SK-N-SH (cell line): Measurements from ENCODE around the gene ZNF182. TPM values are rescaled to one million over a fixed set of nuclear protein-coding genes. Genes with fewer than 3 reads are reported as not detected.

Experiments used
- CTCF ChIA-PET: fragments of 300-600, 350-600 bp; formaldehyde crosslinking; extraction: SDS; loops from one replicate; lab custom pipeline; 2021; lab: Yijun Ruan, JAX
- POLR2A ChIA-PET: fragments of 350-600 bp; sonication (Branson Sonifier 250); formaldehyde crosslinking; extraction: SDS; loops from one replicate; lab custom pipeline; 2020; ENCODE audit warnings: antibody characterized with exemption, inconsistent platforms; lab: Yijun Ruan, JAX
- DNase-seq: peaks from one replicate; pipeline ENCODE4 v3.0.0; 2012
- H2AFZ ChIP-seq: fragments of 200-600 bp; sonication (generic); 2 replicates; pipeline ENCODE4 v1.8.1; 2016; ENCODE audit warnings: antibody characterized with exemption, mild to moderate bottlenecking, low read depth
- H3F3A ChIP-seq: fragments of 200-600 bp; sonication (generic); replicated peaks from 2 replicates; pipeline ENCODE3; 2016; ENCODE audit warnings: antibody characterized with exemption, mild to moderate bottlenecking; ENCODE audit not compliant: insufficient read depth
- H3K27ac ChIP-seq, 2 experiments: fragments of 200-500 bp in 1 of 2; fragments of 200-600 bp in 1 of 2; sonication (Bioruptor generic) in 1 of 2; sonication (generic), shearing (Covaris generic) in 1 of 2; 2 replicates each; pipeline versions ENCODE4 v1.5.1 to v1.6.1; 2014 to 2016; ENCODE audit warnings: low read depth in 2 of 2, inconsistent platforms in 1 of 2, low read length in 1 of 2, mild to moderate bottlenecking in 1 of 2, mixed read lengths in 1 of 2
- H3K27me3 ChIP-seq: fragments of 200-600 bp; sonication (generic), shearing (Covaris generic); 2 replicates; pipeline ENCODE4 v1.6.1; 2016; ENCODE audit warnings: mixed run types; ENCODE audit not compliant: insufficient read depth
- H3K36me3 ChIP-seq, 2 experiments: fragments of 200-500 bp in 1 of 2; fragments of 200-600 bp in 1 of 2; sonication (Bioruptor generic) in 1 of 2; sonication (generic) in 1 of 2; replicated peaks in 1 of 2; 2 replicates each; pipeline versions ENCODE3 to v1.5.1; 2014 to 2016; ENCODE audit warnings: low read length in 1 of 2, mild to moderate bottlenecking in 1 of 2; ENCODE audit not compliant: insufficient read depth in 2 of 2, control insufficient read depth in 1 of 2
- H3K4me1 ChIP-seq, 2 experiments: fragments of 200-500 bp in 1 of 2; fragments of 200-600 bp in 1 of 2; sonication (Bioruptor generic) in 1 of 2; sonication (generic), shearing (Covaris generic) in 1 of 2; 2 replicates each; pipeline versions ENCODE4 v1.5.1 to v1.6.1; 2014 to 2016; ENCODE audit warnings: low read depth in 1 of 2, low read length in 1 of 2, mixed run types in 1 of 2; ENCODE audit not compliant: insufficient read depth in 2 of 2, control insufficient read depth in 1 of 2
- H3K4me2 ChIP-seq: fragments of 200-600 bp; sonication (generic), shearing (Covaris generic); 2 replicates; pipeline ENCODE4 v1.6.1; 2017; ENCODE audit warnings: mixed run types
- H3K4me3 ChIP-seq, 2 experiments: fragments of 200-500 bp in 1 of 2; fragments of 200-600 bp in 1 of 2; sonication (Bioruptor generic) in 1 of 2; sonication (generic), shearing (Covaris generic) in 1 of 2; 2 replicates each; pipeline versions ENCODE4 v1.5.1 to v1.8.1; 2014 to 2016; ENCODE audit warnings: low read depth in 2 of 2, inconsistent platforms in 1 of 2, low read length in 1 of 2, mild to moderate bottlenecking in 1 of 2, mixed read lengths in 1 of 2, moderate library complexity in 1 of 2
- H3K79me2 ChIP-seq: fragments of 200-600 bp; sonication (generic); 2 replicates; pipeline ENCODE4 v1.8.1; 2017; ENCODE audit warnings: mild to moderate bottlenecking; ENCODE audit not compliant: insufficient read depth
- H3K9ac ChIP-seq: fragments of 200-600 bp; sonication (generic); 2 replicates; pipeline ENCODE4 v1.6.1; 2017; ENCODE audit warnings: mixed run types
- H3K9me2 ChIP-seq: fragments of 200-600 bp; sonication (generic); 2 replicates; pipeline ENCODE4 v1.6.1; 2017; ENCODE audit warnings: mixed run types
- H3K9me3 ChIP-seq: fragments of 200-600 bp; sonication (generic); 2 replicates; pipeline ENCODE4 v1.6.1; 2017; ENCODE audit warnings: mixed run types, mild to moderate bottlenecking, moderate library complexity
- H4K20me1 ChIP-seq: fragments of 200-600 bp; sonication (generic); 2 replicates; pipeline ENCODE4 v1.6.1; 2017; ENCODE audit warnings: mild to moderate bottlenecking, mixed run types; ENCODE audit not compliant: insufficient read depth
- ELF1 ChIP-seq: IDR thresholded peaks from 2 replicates; pipeline ENCODE4 v1.4.0; 2012
- EZH2phosphoT487 ChIP-seq: fragments of 200-600 bp; sonication (generic); IDR thresholded peaks from 2 replicates; pipeline ENCODE4 v1.6.1; 2017; ENCODE audit warnings: low read depth, mixed run types, mild to moderate bottlenecking, antibody characterized with exemption, moderate library complexity, borderline replicate concordance
- FOSL2 ChIP-seq: IDR thresholded peaks from 2 replicates; pipeline ENCODE4 v1.4.0; 2012; ENCODE audit warnings: low read depth, mild to moderate bottlenecking, moderate library complexity, borderline replicate concordance
- FOXM1 ChIP-seq: IDR thresholded peaks from 2 replicates; pipeline ENCODE4 v1.4.0; 2012; ENCODE audit warnings: low read depth, mild to moderate bottlenecking
- GABPA ChIP-seq: IDR thresholded peaks from 2 replicates; pipeline ENCODE4 v1.4.0; 2012; ENCODE audit warnings: low read depth, mild to moderate bottlenecking
- MAX ChIP-seq: IDR thresholded peaks from 2 replicates; pipeline ENCODE4 v1.4.0; 2012; ENCODE audit warnings: low read depth
- MEF2A ChIP-seq: IDR thresholded peaks from 2 replicates; pipeline ENCODE4 v1.4.0; 2012; ENCODE audit warnings: low read depth, borderline replicate concordance
- MXI1 ChIP-seq: IDR thresholded peaks from 2 replicates; pipeline ENCODE4 v1.6.1; 2012; ENCODE audit warnings: mild to moderate bottlenecking, low read depth, low read length, improper control_type of control experiment
- NFIC ChIP-seq: IDR thresholded peaks from 2 replicates; pipeline ENCODE4 v1.4.0; 2012; ENCODE audit warnings: borderline replicate concordance
- NRF1 ChIP-seq: IDR thresholded peaks from 2 replicates; pipeline ENCODE4 v1.6.1; 2012; ENCODE audit warnings: low read depth, mild to moderate bottlenecking, low read length
- POLR2AphosphoS5 ChIP-seq: IDR thresholded peaks from 2 replicates; pipeline ENCODE4 v1.6.1; 2012; ENCODE audit warnings: low read depth, low read length
- REST ChIP-seq: IDR thresholded peaks from 2 replicates; pipeline ENCODE4 v1.6.1; 2012; ENCODE audit warnings: mild to moderate bottlenecking, low read depth, low read length, moderate library complexity
- RFX5 ChIP-seq: IDR thresholded peaks from 2 replicates; pipeline ENCODE4 v1.6.1; 2012; ENCODE audit warnings: mild to moderate bottlenecking, improper control_type of control experiment, low read length
- RXRA ChIP-seq: IDR thresholded peaks from 2 replicates; pipeline ENCODE4 v1.4.0; 2012; ENCODE audit warnings: low read depth, mild to moderate bottlenecking, borderline replicate concordance
- SIN3A ChIP-seq: IDR thresholded peaks from 2 replicates; pipeline ENCODE4 v1.6.1; 2012; ENCODE audit warnings: low read depth, mild to moderate bottlenecking, low read length, moderate library complexity, borderline replicate concordance
- SMC3 ChIP-seq: IDR thresholded peaks from 2 replicates; pipeline ENCODE4 v1.6.1; 2012; ENCODE audit warnings: low read depth, low read length, improper control_type of control experiment
- TAF1 ChIP-seq: IDR thresholded peaks from 2 replicates; pipeline ENCODE4 v1.6.1; 2012; ENCODE audit warnings: low read depth, mild to moderate bottlenecking, low read length, moderate library complexity, borderline replicate concordance
- TCF12 ChIP-seq: IDR thresholded peaks from 2 replicates; pipeline ENCODE4 v1.4.0; 2012
- USF2 ChIP-seq: fragments of 150-350 bp; IDR thresholded peaks from 2 replicates; pipeline ENCODE4 v1.6.1; 2017; ENCODE audit warnings: antibody characterized with exemption, low read length, low read depth, borderline replicate concordance
- YY1 ChIP-seq: IDR thresholded peaks from 2 replicates; pipeline ENCODE4 v1.4.0; 2012; ENCODE audit warnings: low read depth, mild to moderate bottlenecking
- WGBS: methylation state at CpG from one replicate; pipeline ENCODE4 v1.1.6; 2017; ENCODE audit warnings: low lambda C conversion rate; 5-methylcytosine and 5-hydroxymethylcytosine counted together
- polyA plus RNA-seq, 3 experiments: library from polyadenylated mRNA; depleted of rRNA; stranded (reverse); fragments of >200 nt; gene quantifications; 2 replicates each; pipeline ENCODE4 v1.2.3, GENCODE V29; 2012
- TF ChIP-seq, protein P1 (sequence below): IDR thresholded peaks from 2 replicates; pipeline ENCODE4 v1.4.0; 2012; ENCODE audit warnings: low read depth, borderline replicate concordance
- TF ChIP-seq, protein P2 (sequence below): IDR thresholded peaks from 2 replicates; pipeline ENCODE4 v1.4.0; 2012; ENCODE audit warnings: low read depth, borderline replicate concordance
- TF ChIP-seq, protein P3 (sequence below): fragments of 200-600 bp; sonication (generic); IDR thresholded peaks from 2 replicates; pipeline ENCODE4 v1.6.1; 2017; ENCODE audit warnings: antibody characterized with exemption, mild to moderate bottlenecking, moderate library complexity

The ZNF182 gene
- 2.1 and 2.6 TPM in 2 replicates for polyA plus RNA-seq (2012; rRNA removed)
- polyA plus RNA-seq (2012; cell fraction: cytosol; rRNA removed), result 2.3 and 2.7 TPM in 2 replicates
- polyA plus RNA-seq (2012; cell fraction: nucleus; rRNA removed), result 4.6 and 7.7 TPM in 2 replicates

DNA sequence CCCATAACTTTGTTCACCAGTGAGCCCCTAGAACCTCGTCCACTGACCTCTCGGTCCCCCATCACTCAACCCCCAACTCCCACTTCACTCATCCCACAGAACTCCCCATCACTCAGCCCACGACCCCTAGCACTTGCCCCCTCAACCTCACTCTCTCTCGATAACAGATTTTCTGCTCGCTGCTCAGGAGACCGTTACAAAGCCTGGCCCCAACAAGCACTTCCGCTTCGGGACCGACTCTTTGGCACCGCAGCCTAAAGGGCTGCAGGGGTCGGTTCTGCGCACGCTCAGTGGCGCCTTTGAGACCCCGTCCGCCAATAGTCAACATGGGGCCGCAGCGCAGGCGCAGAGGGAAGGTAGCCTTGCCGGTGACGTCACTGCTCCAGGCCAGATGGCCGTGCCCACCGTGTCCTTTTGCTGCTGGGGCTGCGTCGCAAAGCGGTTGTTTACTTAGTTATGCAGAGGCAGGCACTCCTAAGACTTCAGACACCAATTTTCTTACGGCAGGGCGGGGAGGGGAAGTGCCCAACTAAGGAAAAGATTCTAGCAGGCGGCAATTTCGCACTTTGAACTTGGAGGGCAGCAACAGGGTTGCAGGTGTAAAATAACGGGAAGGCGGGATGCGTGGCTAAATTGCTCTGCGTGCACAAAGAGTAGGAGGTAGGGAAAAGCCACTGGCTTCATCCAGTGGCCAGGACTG is at the start of gene ZNF182:
TSS of gene ZNF182 (minus strand) at position 232 of the 700 bp plus-strand sequence. CDS start 1,380 bp downstream, outside the sequence.
- Histone ChIP-seq H3K9ac (peak within 1 kb of the TSS; percentile 72), H3K4me1 (peaks cover 0 to 7% of the 10 kb centered on the region in 2 experiments; a peak in 2 of 4 replicates), H2AFZ (peak within 1 kb of the TSS; percentile 100), H3K36me3 (peaks cover 5 to 15% of the 10 kb centered on the region in 2 experiments), H4K20me1 (no peaks in the 10 kb centered on the region), H3K4me2 (peak within 1 kb of the TSS; percentile 98), H3K9me3 (no peaks in the 10 kb centered on the region), H3K9me2 (no peaks in the 10 kb centered on the region), H3K27me3 (no peaks in the 10 kb centered on the region), H3K27ac (peak within 1 kb of the TSS; percentile 31 to 77; a peak in 3 of 4 replicates), H3K79me2 (peaks cover 32% of the 10 kb centered on the region), H3F3A (peaks cover 4% of the 10 kb centered on the region), H3K4me3 (peak within 1 kb of the TSS; percentile 77)
- POLR2A ChIA-PET, result no interaction called here
- DNase-seq, result peak; percentile 98
- WGBS, result 0% methylated on average over 26 of the region's 34 CpGs
- CTCF ChIA-PET, result no interaction called here
- TF ChIP-seq YY1, result peak; percentile 98
- no peak for TF ChIP-seq SMC3
- peak; percentile 96 for TF ChIP-seq POLR2AphosphoS5
- TF ChIP-seq REST, result 0 out of 2 replicates have a peak, but pooled peaks have one; percentile 29
- peak; percentile 21; the same call in 1 of the 2 replicates for TF ChIP-seq TCF12
- peak; percentile 96 for TF ChIP-seq ELF1
- TF ChIP-seq USF2, result no peak
- peak; percentile 98 for TF ChIP-seq NRF1
- peak; percentile 52; the same call in 1 of the 2 replicates for TF ChIP-seq NFIC
- peak; percentile 60 for TF ChIP-seq GABPA
- TF ChIP-seq RXRA, result no peak
- TF ChIP-seq RFX5, result no peak; the same call in 1 of the 2 replicates
- TF ChIP-seq, protein P1, sequence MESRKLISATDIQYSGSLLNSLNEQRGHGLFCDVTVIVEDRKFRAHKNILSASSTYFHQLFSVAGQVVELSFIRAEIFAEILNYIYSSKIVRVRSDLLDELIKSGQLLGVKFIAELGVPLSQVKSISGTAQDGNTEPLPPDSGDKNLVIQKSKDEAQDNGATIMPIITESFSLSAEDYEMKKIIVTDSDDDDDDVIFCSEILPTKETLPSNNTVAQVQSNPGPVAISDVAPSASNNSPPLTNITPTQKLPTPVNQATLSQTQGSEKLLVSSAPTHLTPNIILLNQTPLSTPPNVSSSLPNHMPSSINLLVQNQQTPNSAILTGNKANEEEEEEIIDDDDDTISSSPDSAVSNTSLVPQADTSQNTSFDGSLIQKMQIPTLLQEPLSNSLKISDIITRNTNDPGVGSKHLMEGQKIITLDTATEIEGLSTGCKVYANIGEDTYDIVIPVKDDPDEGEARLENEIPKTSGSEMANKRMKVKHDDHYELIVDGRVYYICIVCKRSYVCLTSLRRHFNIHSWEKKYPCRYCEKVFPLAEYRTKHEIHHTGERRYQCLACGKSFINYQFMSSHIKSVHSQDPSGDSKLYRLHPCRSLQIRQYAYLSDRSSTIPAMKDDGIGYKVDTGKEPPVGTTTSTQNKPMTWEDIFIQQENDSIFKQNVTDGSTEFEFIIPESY, result no peak
- TF ChIP-seq, protein P2, sequence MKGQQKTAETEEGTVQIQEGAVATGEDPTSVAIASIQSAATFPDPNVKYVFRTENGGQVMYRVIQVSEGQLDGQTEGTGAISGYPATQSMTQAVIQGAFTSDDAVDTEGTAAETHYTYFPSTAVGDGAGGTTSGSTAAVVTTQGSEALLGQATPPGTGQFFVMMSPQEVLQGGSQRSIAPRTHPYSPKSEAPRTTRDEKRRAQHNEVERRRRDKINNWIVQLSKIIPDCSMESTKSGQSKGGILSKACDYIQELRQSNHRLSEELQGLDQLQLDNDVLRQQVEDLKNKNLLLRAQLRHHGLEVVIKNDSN, result no peak
- TF ChIP-seq FOXM1, result no peak
- no peak for TF ChIP-seq MAX
- no peak; the same call in 1 of the 2 replicates for TF ChIP-seq MXI1
- TF ChIP-seq SIN3A, result no peak
- TF ChIP-seq FOSL2, result no peak
- TF ChIP-seq, protein P3, sequence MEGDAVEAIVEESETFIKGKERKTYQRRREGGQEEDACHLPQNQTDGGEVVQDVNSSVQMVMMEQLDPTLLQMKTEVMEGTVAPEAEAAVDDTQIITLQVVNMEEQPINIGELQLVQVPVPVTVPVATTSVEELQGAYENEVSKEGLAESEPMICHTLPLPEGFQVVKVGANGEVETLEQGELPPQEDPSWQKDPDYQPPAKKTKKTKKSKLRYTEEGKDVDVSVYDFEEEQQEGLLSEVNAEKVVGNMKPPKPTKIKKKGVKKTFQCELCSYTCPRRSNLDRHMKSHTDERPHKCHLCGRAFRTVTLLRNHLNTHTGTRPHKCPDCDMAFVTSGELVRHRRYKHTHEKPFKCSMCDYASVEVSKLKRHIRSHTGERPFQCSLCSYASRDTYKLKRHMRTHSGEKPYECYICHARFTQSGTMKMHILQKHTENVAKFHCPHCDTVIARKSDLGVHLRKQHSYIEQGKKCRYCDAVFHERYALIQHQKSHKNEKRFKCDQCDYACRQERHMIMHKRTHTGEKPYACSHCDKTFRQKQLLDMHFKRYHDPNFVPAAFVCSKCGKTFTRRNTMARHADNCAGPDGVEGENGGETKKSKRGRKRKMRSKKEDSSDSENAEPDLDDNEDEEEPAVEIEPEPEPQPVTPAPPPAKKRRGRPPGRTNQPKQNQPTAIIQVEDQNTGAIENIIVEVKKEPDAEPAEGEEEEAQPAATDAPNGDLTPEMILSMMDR, result no peak
- TF ChIP-seq EZH2phosphoT487, result no peak
- TF ChIP-seq MEF2A, result no peak
- TF ChIP-seq TAF1, result peak; percentile 72
